HG03469 (cell line): ENCODE measurements around the gene MCUB.
"Not testable (repeated sequence)": the region's sequence is repeated elsewhere in the genome, so short reads cannot be mapped to it uniquely, and the experiment has no call there.

Experiments used
- ATAC-seq: cut with Tn5 transposase; IDR thresholded peaks from one replicate; pipeline ENCODE4 v1.9.1; 2021; ENCODE audit warnings: mild to moderate bottlenecking, moderate library complexity, moderate number of reproducible peaks; ENCODE audit not compliant: unreplicated experiment

MCUB gene

GRCh38 chr4:109559983-109560686 lies at the start of gene MCUB:
Gene MCUB, plus strand, starts transcription at chr4:109560246. Its CDS starts 92 bp downstream, at chr4:109560338.
- peak; percentile 83 for ATAC-seq

DNA sequence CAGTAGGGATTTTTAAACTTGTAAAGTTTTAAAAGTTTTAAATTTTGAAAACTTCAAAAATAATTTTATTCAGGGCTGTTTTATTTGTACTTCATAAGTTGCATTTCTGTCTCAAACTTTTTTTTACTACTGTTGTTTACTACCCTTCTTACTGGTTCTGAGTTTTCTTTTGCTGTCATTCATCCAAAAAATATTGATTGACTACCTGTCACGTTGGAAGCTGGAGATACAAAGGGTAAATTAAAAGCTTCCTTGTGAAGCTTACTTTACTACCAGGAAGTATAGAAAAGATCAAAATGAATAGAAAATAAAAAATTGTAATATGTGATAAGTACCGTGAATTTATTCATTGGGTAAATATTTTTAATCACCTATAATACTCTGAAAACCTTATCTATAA lies 49.4 kb upstream of the MCUB start:
- ATAC-seq, result no peak

GRCh38 chr4:109511414-109511813 lies 48.6 kb upstream of the MCUB start:
- ATAC-seq, result no peak

GRCh38 chr4:109513368-109513767 lies 46.7 kb upstream of the MCUB start:
- ATAC-seq, result not testable (repeated sequence)

- ATAC-seq, result no peak
Measured at GRCh38 chr4:109532182-109532581, 27.9 kb upstream of the MCUB start.

DNA sequence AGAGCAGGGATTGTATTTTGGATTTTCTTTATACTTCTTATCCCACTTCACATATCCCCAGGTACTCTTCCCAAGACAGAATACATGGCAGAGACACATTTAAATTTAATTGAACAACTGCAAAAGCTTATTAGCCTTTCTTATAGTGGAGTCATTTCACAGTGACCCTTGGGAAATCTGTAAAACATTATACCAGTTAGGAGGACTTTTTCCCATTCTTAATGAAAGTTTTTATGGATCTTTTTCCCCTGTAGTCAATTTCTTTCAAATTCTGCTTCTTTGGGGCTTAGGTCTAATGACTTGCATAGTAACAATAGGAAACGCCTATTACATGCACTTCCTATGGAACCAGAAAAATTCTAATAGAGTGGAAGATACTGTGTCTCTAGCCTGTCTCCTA lies 14.6 kb upstream of the MCUB start:
- ATAC-seq, result no peak

DNA sequence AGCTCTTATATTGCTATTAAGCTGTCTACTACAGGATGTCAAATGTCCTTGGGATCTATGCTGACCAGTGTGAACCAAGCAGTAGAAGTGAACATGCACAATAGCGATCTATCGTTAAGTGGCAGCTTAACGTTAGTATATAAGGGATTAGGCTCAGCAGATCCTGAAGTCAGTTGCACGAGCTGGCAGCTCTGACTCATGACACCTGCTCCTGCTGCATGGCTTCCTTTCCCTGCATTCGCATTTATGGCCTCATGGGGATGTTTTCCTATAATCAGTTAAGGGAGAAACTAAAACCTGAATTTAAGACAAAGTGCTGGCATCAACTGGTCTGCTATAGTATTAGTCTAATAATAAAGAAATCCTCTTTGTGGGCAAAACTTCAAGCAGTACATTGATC lies 12.7 kb upstream of the MCUB start:
- no peak for ATAC-seq

GRCh38 chr4:109548655-109549054 lies 11.4 kb upstream of the MCUB start:
- ATAC-seq, result no peak

- ATAC-seq, result no peak
Measured at GRCh38 chr4:109552237-109552636, 7.8 kb upstream of the MCUB start.

DNA sequence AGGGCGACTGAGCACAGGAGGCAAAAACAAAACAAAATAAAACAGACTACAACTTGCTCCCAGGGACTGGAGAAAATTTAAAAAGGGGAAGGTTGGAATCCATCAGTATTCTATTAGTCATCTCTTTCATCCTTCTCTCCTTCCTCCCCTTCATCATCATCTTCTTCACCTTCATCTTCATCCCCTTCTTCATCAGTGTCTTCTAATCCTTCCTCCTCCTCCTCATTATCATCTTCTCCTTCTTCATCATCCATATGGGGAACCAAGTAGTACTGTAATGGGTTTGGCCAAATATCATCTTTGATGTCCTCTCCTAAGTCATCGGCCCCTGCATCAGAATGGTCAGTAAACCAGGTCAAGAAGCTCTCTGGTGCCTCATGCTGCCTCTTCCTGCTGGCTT lies 6.9 kb upstream of the MCUB start:
- ATAC-seq, result no peak

GRCh38 chr4:109554971-109555370 lies 5.1 kb upstream of the MCUB start:
- ATAC-seq, result no peak

- no peak for ATAC-seq
Measured at GRCh38 chr4:109557433-109557832, 2.6 kb upstream of the MCUB start.

GRCh38 chr4:109558095-109558494 lies 2.0 kb upstream of the MCUB start:
- not testable (repeated sequence) for ATAC-seq

GRCh38 chr4:109559625-109559982 lies 442 bp upstream of the MCUB start:
- peak; percentile 3 for ATAC-seq

DNA sequence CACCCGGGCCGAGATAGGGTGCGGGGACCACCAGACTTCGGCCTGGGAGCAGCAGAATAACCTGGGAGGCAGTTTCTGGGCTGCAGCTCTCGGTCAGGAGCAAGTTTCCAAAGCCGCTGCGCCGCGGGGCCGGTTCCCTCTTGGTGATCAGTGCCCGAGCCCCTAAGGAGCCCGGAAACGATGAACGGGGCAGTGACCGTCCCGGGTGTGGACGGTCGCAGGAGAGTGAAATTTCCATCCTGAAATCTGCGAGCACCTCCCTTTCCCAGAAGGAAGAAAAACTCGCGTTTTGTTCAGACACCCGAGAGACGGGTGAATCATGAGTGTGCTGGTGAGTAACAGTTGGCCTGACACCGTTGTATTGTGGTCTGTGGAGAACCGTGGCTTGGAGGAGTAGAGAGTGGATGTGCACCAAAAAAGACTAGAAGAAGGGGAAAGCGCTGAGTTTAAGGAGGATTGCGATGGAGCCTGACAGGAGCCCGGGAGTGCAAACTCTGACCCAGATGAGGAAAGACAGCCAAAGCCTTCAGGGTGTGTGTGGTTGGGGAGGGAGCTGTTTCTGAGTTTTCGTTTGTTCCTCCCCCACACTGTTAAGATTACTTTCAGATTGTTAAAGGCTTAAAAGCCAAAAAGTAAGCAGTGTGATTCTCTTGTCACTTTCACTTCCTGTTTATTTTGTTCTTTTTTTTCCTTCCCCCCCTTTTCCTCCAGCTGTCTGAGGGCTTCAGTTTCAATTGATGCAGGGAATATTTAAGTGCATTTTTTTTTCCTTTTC lies 828 bp downstream of the MCUB start:
- peak; percentile 66 for ATAC-seq

GRCh38 chr4:109562457-109563239 lies 2.6 kb downstream of the MCUB start:
- ATAC-seq, result no peak

DNA sequence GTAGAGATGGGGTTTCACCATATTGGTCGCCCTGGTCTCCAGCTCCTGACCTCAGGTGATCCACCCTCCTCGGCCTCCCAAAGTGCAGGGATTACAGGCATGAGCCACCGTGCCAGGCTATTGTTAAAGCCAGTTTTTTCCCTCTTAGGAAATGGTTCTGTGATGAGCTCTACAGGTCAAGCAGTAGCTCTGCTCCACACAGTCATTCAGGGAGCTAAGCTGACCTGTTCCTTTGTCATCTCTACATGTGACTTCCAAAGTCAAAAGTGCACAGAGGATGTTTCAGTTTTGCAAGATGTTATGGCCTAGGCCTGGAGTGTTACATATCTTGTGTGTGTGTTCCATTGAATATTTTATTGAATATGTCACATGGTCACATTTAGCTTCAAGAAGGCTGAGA lies 11.4 kb downstream of the MCUB start:
- no peak for ATAC-seq

- no peak for ATAC-seq
Measured at GRCh38 chr4:109572154-109572553, 12.1 kb downstream of the MCUB start.

- ATAC-seq, result no peak
Measured at GRCh38 chr4:109574443-109574850, 14.4 kb downstream of the MCUB start.

GRCh38 chr4:109574931-109575804 lies 15.1 kb downstream of the MCUB start:
- ATAC-seq, result no peak

DNA sequence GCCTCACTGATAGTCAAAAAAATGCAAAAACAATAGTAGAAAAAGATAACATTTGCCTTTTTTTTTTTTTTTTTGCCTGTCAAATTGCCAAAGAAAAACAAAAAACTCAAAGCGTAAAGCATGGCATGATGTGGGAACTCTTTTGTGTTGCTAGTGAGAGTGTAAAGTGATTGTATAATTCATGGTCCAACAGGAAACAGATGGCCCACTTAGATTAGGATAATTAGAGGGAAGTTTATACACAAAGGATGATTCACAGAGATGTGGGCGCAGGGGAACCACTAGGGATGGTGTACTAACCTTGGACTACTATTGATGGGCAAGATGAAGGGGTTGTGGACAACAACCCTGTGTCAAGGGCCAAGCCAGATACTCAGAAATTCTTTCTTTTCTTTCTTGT lies 16.4 kb downstream of the MCUB start:
- no peak for ATAC-seq
